Stimulated activated CD8-positive, alpha-beta memory T cell treated with anti-CD3 and anti-CD28 coated beads, Interleukin-15, amount 100 ng/mL, for 48 hours (primary cell): ENCODE measurements around the gene CAMTA1.
"Not testable (repeated sequence)": the region's sequence is repeated elsewhere in the genome, so short reads cannot be mapped to it uniquely, and the experiment has no call there.

Source experiments
- DNase-seq, 2 donors: peaks; one replicate each; pipeline ENCODE4 v3.0.0-alpha.2; 2020; ENCODE audit warnings: low read depth in 2 of 2

Gene CAMTA1

DNA sequence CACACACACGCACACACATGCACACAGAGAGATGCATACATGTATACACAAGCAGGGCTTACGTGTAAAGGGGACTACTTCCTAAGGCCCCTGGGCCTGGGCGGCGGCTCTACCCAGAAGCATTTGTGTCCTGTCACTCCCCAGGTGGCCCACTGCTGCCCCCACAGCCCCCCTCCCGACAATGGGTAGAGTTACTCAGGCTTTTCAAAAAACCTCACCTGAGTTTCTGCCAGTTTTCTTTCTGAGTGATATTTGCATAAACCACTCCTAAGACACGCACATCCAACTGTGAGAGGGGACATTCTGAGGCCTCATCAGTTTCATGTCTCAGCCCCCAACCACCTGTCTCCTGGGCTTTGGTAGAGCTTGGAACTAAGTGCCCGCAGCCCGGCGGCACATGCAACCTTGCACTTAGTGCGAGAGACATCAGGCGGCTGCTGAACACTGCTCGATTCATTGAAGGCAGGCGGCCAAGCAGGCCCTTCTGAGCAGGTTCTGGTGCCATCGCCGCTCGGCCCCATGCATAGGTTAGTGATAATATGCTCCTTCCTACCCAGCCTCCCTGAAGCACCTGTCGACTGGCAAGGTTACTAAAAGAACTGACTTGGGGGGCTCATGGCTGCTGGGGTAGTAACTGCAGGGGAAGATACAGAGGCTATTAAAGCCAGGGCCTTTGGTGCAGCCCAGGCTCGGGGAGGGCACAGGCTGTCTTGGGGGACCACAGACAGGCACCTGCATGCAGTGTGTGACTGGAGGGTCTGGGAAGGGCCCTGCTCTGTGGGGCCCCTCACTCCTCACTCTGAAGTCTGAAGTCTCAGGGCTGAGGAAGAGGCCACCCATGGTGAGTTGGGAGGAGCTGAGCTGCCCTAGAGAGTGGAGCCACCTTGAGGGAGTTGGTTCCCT, 621.6 kb downstream of the CAMTA1 start:
- DNase-seq = no peak

GRCh38 chr1:7407544-7407895, 622.3 kb downstream of the CAMTA1 start:
- no peak for DNase-seq

DNA sequence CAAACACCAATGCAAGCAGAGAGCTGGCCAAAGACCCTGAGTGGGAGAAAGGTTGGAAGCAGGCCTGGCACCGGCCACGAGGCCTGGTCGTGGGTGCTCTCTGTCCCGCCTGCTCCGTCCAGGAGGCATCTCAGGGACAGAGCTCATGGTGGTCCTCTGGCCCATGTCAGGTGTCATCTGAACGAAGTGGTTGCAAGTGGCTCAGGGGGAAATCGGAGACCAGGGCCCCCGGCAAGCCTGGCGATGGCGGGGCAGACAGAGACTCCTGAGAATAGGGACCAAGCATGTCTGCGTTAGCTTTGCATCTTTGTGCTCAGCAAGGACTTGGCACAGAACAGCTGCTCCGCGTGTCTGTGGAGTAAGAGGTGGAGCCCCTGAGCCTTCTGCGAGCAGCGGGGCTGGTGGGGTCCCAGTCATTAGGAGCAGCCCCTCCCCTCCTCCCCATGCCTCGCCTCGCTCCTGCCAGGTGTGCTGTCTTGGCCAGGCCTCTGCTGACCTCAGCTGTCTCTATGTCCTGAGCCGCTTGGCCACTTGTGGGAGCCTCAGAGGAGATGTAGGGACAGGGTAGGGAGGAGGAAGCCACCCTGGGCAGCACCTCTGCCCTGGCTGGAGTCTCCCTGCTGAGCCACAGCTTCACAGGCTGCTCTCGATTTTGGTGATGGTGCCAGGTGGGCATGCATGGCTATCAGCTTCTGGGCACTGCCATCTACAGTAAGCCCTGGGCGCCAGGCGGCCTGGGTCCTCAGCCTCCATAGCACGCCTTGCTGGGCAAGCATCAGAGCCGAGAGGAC, 622.9 kb downstream of the CAMTA1 start:
- DNase-seq = no peak

GRCh38 chr1:7408771-7409150, 623.5 kb downstream of the CAMTA1 start:
- DNase-seq = no peak

DNA sequence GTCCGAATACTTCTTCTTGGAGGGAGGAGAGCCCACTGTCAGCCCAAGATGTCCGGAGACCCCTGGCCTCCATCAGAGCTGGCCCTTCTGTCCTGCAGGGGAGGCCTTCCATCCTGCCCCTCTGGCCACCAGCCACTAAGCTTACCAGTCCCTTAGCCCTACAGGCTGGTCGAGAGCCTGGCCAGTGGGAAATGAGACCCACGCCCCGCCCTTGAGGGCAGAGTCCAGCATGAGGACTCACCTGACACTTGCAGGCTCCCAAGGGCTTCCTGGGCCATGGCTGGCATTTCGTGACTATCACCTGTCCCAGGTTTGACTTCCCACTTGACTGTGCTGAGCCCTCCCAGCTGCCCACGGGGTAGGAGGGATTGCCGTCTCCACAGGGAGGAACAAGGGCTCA, 624.0 kb downstream of the CAMTA1 start:
- DNase-seq = no peak

DNA sequence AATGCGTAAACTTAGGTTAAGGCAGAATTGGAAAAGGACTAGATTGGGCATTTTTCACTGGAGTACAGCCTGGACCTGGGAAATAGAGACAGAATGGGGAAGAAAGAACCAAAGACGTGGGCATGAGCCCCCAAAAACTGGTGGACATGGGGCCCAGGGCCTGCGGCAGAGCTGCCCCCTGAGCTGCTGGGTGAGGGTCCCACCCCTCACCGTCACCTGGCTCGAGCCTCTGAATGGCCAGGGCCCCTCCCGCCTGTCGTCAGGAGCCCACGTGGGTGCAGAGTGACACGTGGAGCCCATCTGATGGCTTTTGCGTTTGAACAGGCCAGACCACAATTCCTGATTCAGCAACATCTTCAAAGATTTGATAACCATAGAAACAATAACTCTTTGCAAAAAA, 624.9 kb downstream of the CAMTA1 start:
- no peak for DNase-seq

DNA sequence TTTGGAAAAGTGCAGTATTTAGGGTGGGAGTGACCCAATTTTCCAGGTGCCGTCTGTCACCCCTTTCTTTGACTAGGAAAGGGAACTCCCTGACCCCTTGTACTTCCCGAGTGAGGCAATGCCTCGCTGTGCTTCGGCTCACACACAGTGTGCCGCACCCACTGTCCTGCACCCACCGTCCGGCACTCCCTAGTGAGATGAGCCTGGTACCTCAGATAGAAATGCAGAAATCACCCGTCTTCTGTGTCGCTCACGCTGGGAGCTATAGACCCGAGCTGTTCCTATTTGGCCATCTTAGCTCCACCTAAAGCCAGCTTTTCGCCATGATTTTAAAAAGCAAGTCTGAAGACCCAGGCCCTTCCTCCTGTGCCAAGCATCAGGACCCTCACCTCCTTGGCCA, 632.4 kb downstream of the CAMTA1 start:
- not testable (repeated sequence) for DNase-seq

- DNase-seq = no peak
Measured at GRCh38 chr1:7418442-7419080, 633.3 kb downstream of the CAMTA1 start.

DNA sequence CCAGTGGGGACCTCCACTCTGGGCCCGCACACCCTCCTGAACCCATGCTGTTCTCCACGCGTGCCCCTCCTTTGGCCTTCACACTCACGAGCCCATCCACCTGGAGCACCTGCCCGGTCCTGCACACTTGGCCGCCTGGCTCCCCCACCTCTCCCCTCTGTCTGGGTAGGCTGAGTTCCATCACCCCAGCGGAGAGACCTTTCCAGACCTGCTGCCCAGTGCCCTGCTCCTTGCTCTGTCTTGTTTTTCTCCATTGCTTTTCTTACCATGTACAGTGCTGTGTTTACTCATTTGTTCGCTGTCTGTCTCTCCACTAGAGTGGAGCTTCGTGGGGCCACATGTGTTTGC, 634.8 kb downstream of the CAMTA1 start:
- no peak for DNase-seq

GRCh38 chr1:7420470-7421100, 635.3 kb downstream of the CAMTA1 start:
- DNase-seq = no peak

DNA sequence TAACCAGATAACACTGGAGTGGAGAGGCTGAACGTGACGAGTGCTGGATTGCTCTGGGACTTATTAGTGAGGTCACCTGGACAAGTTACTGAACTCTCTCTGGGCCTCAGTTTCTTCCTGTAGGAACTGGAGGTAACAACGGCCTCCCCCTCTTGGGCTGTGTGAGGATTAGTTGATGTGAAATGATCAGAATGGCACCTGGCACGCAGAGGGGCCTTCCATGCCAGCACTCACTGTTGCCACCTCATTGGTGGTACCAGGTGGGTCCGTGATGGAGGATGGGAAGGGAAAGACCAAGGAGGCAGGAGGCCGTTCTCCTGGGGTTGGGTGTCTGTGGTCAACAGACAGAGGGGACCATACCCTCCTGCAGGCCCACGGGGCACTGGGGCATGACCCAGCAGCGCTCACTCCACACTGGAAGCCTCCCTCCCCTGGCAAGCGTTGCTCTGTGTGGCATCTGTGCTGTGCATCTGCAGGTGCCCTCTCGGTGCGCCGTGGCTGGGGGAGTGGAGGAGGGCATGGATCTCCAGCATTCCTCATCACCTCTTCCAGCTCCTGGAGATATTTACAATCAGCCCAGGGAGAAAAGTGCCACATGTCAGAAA, 636.3 kb downstream of the CAMTA1 start:
- DNase-seq = no peak

DNA sequence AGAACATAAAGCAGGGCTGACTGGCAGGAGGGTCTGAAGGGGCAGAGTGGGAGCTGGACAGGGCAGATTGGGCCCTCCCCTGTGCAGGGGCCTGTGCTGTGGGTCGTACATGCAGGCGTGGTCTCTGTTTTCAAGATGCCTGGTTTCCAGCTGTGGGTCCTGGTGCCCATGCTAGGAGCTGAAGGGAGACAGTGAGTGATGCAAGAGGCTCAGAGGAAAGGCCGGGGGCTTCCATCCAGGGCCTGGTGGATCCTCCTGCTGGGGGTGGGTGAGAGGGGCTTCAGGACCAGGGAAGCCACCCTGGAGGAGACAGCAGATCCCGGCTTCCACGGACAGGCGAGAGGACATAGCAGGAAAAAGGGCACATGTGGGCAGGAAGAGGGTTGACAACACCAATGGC, 636.8 kb downstream of the CAMTA1 start:
- no peak for DNase-seq

DNA sequence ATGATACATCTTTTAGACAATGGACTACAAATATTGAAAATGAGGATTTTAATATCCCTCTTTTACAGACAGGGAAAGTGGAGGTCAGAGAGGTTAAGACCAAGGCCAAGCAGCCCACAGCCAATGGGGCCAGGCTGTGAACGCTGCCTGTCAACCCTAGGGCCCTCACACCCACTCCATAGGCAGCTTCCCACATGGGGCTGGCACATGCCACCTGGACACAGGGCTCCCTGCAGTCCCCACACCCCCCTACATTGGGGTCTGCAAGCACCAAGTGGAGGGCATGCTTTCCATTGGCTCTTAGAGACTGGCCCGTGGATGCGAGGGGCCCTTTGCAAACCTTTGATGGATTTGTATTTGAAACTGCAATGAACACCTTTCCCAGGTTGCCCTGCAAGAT, 637.3 kb downstream of the CAMTA1 start:
- DNase-seq = no peak

- DNase-seq = no peak
Measured at GRCh38 chr1:7422966-7423365, 637.7 kb downstream of the CAMTA1 start.

- DNase-seq = no peak
Measured at GRCh38 chr1:7424352-7424890, 639.2 kb downstream of the CAMTA1 start.

GRCh38 chr1:7425229-7425628, 640.0 kb downstream of the CAMTA1 start:
- DNase-seq = no peak

DNA sequence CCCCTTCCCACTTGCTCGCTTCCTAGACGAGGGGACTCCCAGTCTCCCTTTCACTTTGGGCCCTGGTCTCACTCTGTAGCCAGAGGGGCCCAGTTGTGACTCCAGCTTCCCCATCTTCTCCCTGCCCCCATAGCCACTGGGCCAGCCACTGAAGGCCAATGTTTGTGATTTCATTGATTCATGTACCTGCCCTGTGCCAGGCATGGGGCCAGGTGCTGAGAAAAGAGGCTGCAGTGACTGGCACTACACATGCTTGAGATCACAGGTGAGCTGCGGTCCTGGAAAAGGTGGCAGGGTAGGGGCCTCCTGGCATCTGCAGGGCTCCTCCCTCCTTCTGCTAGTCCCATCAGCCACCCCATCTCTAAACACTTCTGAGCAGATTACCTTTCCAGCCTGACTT, 640.5 kb downstream of the CAMTA1 start:
- no peak for DNase-seq

- DNase-seq = no peak
Measured at GRCh38 chr1:7426780-7427604, 641.7 kb downstream of the CAMTA1 start.

DNA sequence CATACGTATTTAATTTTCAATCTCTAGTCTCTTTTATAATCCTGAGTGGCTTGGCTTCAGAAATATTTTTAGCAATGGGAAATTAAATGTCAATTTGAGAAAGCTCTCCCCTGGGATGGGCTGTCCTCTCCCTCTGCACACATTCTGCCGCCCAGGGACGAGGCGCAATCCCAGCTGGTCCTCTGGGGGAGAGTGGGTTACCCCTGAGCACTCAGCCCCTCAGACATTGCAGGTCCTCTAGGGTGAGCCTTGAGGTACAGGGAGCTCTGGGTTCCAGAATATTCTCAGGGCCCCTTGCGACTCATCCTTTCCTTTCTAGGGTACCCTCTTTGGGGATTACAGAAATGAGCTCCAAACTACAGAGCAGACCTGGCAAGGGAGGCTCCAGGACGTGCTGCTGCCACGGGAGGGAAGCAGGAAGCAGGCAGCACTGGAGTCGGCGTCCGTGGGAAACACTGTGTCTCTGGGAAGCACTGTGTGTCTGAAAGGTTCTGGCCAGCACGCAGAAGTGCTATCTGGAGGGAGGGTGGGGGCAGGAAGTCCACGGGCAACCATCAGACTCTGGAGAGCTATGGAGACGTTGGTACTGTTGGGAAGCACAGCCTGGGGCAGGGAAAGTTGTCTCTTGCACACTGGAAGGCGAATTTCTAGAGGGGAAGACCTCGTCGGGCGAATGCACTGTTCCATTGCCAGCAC, 642.5 kb downstream of the CAMTA1 start:
- DNase-seq = no peak

DNA sequence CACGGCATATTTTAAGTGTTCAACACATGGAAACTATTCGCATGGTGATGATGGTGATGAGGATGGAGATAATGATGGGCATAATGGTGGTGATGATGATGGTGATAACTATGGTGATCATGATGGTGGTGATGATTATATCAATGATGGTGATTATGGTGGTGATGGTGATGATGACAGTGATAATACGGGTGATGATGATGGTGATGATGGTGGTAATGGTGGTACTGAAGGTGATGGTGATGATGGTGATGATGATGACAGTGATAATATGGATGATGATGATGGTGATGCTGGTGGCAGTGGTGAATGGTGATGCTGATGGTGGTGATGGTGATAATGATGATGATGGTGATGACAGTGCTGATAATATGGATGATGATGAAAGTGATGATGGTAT, 644.0 kb downstream of the CAMTA1 start:
- no peak for DNase-seq
